ENCODE data around the gene SMG5.

The SMG5 gene

GRCh38 chr1:156281693-156282478 is 739 bp downstream of the SMG5 start:
- no peak for DNase-seq (ENCODE audit: low spot score)

GRCh38 chr1:156281281-156281680 is 1.3 kb downstream of the SMG5 start:
- DNase-seq (ENCODE audit: low spot score), result no peak

- no peak for DNase-seq (ENCODE audit: low spot score)
Measured at GRCh38 chr1:156279837-156280236, 2.8 kb downstream of the SMG5 start.

GRCh38 chr1:156276966-156277381 is 5.7 kb downstream of the SMG5 start:
- no peak for DNase-seq (ENCODE audit: low spot score)

GRCh38 chr1:156276532-156276931 is 6.1 kb downstream of the SMG5 start:
- DNase-seq (ENCODE audit: low spot score), result no peak

- no peak for DNase-seq (ENCODE audit: low spot score)
Measured at GRCh38 chr1:156270314-156270713, 12.3 kb downstream of the SMG5 start.

- DNase-seq (ENCODE audit: low spot score), result no peak
Measured at GRCh38 chr1:156268336-156268735, 14.3 kb downstream of the SMG5 start.

GRCh38 chr1:156266051-156266450 is 16.6 kb downstream of the SMG5 start:
- DNase-seq (ENCODE audit: low spot score), result no peak

- no peak for DNase-seq (ENCODE audit: low spot score)
Measured at GRCh38 chr1:156263288-156263655, 19.4 kb downstream of the SMG5 start.

- no peak for DNase-seq (ENCODE audit: low spot score)
Measured at GRCh38 chr1:156262461-156263287, 20.0 kb downstream of the SMG5 start.

GRCh38 chr1:156260896-156261295 is 21.7 kb downstream of the SMG5 start:
- no peak for DNase-seq (ENCODE audit: low spot score)

GRCh38 chr1:156259805-156260204 is 22.8 kb downstream of the SMG5 start:
- no peak for DNase-seq (ENCODE audit: low spot score)

- no peak for DNase-seq (ENCODE audit: low spot score)
Measured at GRCh38 chr1:156258859-156259258, 23.8 kb downstream of the SMG5 start.

- DNase-seq (ENCODE audit: low spot score), result no peak
Measured at GRCh38 chr1:156257711-156258110, 24.9 kb downstream of the SMG5 start.

- DNase-seq (ENCODE audit: low spot score), result no peak
Measured at GRCh38 chr1:156253634-156254033, 29.0 kb downstream of the SMG5 start.

GRCh38 chr1:156251527-156251926 is 31.1 kb downstream of the SMG5 start:
- no peak for DNase-seq (ENCODE audit: low spot score)

- no peak for DNase-seq (ENCODE audit: low spot score)
Measured at GRCh38 chr1:156249593-156249992, 33.0 kb downstream of the SMG5 start.

- DNase-seq (ENCODE audit: low spot score), result no peak
Measured at GRCh38 chr1:156248323-156248683, 34.3 kb downstream of the SMG5 start.

GRCh38 chr1:156247460-156248322 is 34.9 kb downstream of the SMG5 start, which contains the start of gene PAQR6:
Gene PAQR6 (minus strand): TSS chr1:156248056. CDS start chr1:156246731, 1,325 bp downstream.
- peak; percentile 60 for DNase-seq (ENCODE audit: low spot score)

- no peak for DNase-seq (ENCODE audit: low spot score)
Measured at GRCh38 chr1:156246781-156247459, 35.7 kb downstream of the SMG5 start.

GRCh38 chr1:156246241-156246780 is 36.3 kb downstream of the SMG5 start:
- no peak for DNase-seq (ENCODE audit: low spot score)
